ENCODE data around the gene PLAGL1.

- TF ChIP-seq, protein P1, sequence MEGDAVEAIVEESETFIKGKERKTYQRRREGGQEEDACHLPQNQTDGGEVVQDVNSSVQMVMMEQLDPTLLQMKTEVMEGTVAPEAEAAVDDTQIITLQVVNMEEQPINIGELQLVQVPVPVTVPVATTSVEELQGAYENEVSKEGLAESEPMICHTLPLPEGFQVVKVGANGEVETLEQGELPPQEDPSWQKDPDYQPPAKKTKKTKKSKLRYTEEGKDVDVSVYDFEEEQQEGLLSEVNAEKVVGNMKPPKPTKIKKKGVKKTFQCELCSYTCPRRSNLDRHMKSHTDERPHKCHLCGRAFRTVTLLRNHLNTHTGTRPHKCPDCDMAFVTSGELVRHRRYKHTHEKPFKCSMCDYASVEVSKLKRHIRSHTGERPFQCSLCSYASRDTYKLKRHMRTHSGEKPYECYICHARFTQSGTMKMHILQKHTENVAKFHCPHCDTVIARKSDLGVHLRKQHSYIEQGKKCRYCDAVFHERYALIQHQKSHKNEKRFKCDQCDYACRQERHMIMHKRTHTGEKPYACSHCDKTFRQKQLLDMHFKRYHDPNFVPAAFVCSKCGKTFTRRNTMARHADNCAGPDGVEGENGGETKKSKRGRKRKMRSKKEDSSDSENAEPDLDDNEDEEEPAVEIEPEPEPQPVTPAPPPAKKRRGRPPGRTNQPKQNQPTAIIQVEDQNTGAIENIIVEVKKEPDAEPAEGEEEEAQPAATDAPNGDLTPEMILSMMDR (IDR thresholded peaks at IDR 0.05): no peak
- no peak for TF ChIP-seq EZH2 (IDR thresholded peaks at IDR 0.05; ENCODE audit: borderline replicate concordance, insufficient read depth, low read depth, low read length, poor library complexity, severe bottlenecking)
Measured at GRCh38 chr6:144012534-144012933, 4.5 kb upstream of the PLAGL1 start.
